ENCODE data around the gene SLC39A5.
A peak's percentile ranks its signal among the peaks of the same experiment; 100 is the strongest.

Gene SLC39A5

DNA sequence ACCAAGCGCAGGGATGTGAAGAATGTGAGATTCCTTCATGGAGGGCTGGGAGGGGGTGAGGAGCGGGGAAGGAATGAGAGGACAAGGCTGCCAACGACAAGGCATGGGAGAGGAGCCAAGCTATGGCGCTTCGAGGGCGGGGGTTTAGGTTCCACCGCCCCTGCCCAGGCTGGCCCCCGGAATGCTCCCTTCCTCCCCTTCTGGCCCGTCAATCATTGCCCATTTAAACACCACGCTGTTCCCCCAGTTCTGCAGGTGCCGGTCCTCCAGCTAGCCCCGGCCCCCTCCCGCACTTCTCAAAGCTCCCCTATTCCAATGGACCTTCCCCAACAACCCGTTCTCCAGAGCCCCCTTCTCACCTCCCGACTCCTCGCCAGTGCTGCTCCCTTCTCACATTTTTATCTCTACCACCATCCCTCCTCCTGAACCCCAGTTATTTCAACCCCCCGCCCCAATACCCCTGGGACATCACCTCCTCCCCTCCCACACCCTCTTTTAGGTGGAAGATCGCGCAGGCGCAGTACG, 8.6 kb upstream of the SLC39A5 start:
- in situ Hi-C loops (cut with HindIII; ENCODE audit: low sequenced_read_pairs) = loop anchor here (5.0 kb wide), 1 partner anchor 94 kb away; the partner anchor contains the start of gene ESYT1
- TF ChIP-seq, protein P1, sequence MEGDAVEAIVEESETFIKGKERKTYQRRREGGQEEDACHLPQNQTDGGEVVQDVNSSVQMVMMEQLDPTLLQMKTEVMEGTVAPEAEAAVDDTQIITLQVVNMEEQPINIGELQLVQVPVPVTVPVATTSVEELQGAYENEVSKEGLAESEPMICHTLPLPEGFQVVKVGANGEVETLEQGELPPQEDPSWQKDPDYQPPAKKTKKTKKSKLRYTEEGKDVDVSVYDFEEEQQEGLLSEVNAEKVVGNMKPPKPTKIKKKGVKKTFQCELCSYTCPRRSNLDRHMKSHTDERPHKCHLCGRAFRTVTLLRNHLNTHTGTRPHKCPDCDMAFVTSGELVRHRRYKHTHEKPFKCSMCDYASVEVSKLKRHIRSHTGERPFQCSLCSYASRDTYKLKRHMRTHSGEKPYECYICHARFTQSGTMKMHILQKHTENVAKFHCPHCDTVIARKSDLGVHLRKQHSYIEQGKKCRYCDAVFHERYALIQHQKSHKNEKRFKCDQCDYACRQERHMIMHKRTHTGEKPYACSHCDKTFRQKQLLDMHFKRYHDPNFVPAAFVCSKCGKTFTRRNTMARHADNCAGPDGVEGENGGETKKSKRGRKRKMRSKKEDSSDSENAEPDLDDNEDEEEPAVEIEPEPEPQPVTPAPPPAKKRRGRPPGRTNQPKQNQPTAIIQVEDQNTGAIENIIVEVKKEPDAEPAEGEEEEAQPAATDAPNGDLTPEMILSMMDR (IDR thresholded peaks at IDR 0.05; ENCODE audit: low read depth, low read length, missing control alignments) = no peak
- peak overlapping the region; percentile 64 for H3K4me3 ChIP-seq (ENCODE audit: low read depth, low read length)
- peak; percentile 68 for DNase-seq (ENCODE audit: low read depth)

DNA sequence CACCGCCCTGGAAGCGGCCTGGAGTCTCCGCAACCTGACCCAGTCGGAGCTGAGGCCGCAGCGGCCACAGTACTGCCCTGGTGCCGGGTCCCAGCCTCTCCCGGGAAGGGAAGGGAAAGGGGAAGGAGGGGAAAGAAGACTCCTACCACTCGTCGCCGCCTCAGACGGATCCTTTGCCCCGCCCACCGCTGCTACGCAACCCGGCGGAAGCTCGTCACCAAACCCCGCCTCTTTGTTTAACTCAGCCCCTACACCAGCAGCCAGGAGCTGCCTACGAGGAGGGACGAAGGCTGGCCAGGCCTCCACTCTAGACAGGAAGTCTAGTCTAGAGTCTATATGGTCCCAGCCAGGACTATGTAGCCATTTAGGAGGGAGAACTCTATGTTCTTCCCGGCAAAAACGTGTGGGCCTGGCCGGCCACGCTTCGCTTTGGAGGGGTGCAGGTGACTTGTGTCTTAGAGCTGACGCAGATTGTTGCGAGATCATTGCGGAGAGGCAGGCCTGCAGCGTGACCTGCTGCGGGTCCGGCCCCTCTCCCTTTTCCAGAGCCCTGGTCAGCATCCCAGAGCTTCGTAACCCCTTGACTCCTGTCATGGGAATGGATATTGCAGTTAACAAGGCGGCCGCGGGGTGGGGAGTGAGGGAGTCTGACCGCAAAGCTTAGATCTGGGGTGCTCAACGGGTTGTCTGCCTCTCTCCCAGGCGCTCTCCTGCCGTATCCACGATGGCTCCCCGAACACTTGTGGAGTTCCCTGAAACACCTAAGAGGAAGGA, 7.9 kb upstream of the SLC39A5 start, which contains the start of gene RNF41:
RNF41 (minus strand) TSS at position 166 of the 774 bp plus-strand sequence. CDS start 7,875 bp downstream, outside the sequence.
- in situ Hi-C loops (cut with HindIII; ENCODE audit: low sequenced_read_pairs) = loop anchor here (5.0 kb wide), 1 partner anchor 95 kb away; the partner anchor contains the start of gene ESYT1
- H3K4me3 ChIP-seq (ENCODE audit: low read depth, low read length) = peak within 1 kb of the TSS; percentile 64
- TF ChIP-seq, protein P1 (IDR thresholded peaks at IDR 0.05; ENCODE audit: low read depth, low read length, missing control alignments) = no peak
- peak; percentile 93 for DNase-seq (ENCODE audit: low read depth)

GRCh38 chr12:56222531-56222895, 7.3 kb upstream of the SLC39A5 start:
- DNase-seq (ENCODE audit: low read depth) = no peak
- TF ChIP-seq, protein P1 (IDR thresholded peaks at IDR 0.05; ENCODE audit: low read depth, low read length, missing control alignments) = no peak
- in situ Hi-C loops (cut with HindIII; ENCODE audit: low sequenced_read_pairs) = loop anchor here (5.0 kb wide), 1 partner anchor 95 kb away; the partner anchor contains the start of gene ESYT1
- peak overlapping the region; percentile 64 for H3K4me3 ChIP-seq (ENCODE audit: low read depth, low read length)

- H3K4me3 ChIP-seq (ENCODE audit: low read depth, low read length) = no peak overlapping the region
- no peak for DNase-seq (ENCODE audit: low read depth)
- TF ChIP-seq, protein P1 (IDR thresholded peaks at IDR 0.05; ENCODE audit: low read depth, low read length, missing control alignments) = no peak
- in situ Hi-C loops (cut with HindIII; ENCODE audit: low sequenced_read_pairs) = loop anchor here (5.0 kb wide), 1 partner anchor 96 kb away; the partner anchor contains the start of gene ESYT1
These were observed 6.2 kb upstream of the SLC39A5 start for GRCh38 chr12:56223571-56224101.

- H3K4me3 ChIP-seq (ENCODE audit: low read depth, low read length) = peak within 1 kb of the TSS; percentile 75
- TF ChIP-seq, protein P1 (IDR thresholded peaks at IDR 0.05; ENCODE audit: low read depth, low read length, missing control alignments) = peak; percentile 94
- in situ Hi-C loops (cut with HindIII; ENCODE audit: low sequenced_read_pairs) = loop anchor here (5.0 kb wide), 1 partner anchor 97 kb away; the partner anchor contains the start of gene ESYT1
- DNase-seq (ENCODE audit: low read depth) = peak; percentile 96
These were observed 5.6 kb upstream of the SLC39A5 start, which contains the start of gene NABP2 for GRCh38 chr12:56224102-56224701. NABP2 (plus strand) TSS chr12:56224342; CDS start chr12:56224857, 515 bp downstream.

DNA sequence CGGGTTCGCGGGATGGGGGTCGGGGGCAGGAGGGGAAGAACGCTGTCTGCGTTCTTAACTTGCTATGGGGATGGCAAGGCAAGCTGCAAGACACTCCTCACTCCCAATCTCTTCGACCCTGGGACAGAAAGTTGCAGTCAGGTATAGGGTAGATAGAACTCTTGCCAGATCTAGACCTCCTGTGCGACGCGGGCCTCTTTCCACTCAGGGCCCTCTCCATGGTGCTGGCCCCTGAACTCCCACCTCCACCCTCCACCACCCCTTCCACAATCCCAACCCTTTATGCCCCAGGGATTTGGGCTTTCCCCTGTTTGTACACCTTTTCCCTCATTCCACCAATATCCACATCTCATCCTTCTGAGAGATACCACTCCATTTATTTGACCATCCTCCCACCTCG, 4.9 kb upstream of the SLC39A5 start:
- DNase-seq (ENCODE audit: low read depth) = no peak
- H3K4me3 ChIP-seq (ENCODE audit: low read depth, low read length) = peak overlapping the region; percentile 75
- TF ChIP-seq, protein P1 (IDR thresholded peaks at IDR 0.05; ENCODE audit: low read depth, low read length, missing control alignments) = no peak
- in situ Hi-C loops (cut with HindIII; ENCODE audit: low sequenced_read_pairs) = loop anchor here (5.0 kb wide), 1 partner anchor 98 kb away; the partner anchor contains the start of gene ESYT1

All from astrocyte of the cerebellum (primary cell).